ENCODE measurements around the gene CLTC. TPM values are rescaled to one million over a fixed set of nuclear protein-coding genes. Genes with fewer than 3 reads are reported as not detected.

The CLTC gene
- total RNA-seq, 1 donor from 2014 or later: 236 TPM

DNA sequence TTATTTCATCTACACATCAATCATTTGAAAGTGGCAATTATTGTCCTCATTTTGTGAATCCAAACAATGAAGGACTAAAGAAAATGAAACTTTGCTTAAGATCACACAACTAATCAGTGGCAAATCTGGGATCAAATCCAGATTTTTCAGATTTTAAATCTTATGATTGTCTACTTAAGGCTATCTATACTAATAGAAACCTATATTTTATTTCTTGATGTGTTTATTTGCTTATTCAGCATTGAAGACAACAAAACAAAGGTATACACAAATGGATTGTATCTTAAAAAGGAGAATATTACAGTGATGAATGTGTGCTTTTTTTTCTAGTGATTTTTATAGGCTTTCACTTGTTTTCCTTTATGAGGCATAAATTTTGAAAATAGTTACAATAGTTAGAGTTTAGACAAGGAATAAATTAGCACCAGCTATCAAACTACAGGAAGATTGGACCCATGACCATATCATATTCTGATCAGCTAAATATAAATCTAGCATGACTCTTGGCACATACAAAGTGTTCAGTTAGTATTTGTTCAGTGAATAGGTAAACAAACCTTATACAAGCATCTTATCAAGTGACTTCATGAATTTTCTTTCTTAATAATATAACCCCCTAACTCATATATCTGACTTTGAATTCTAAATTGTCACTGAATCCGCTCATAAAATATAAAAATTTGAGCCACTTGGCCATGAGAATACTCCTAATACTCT, 108.3 kb downstream of the CLTC start:
- Histone ChIP-seq H3K9ac (ENCODE audit: low read depth in 1 of 3, low read length in 3 of 3) (no peak overlapping the region), H3K4me1 (ENCODE audit: control insufficient read depth in 3 of 3, insufficient read depth in 3 of 3, low read length in 3 of 3) (peaks cover 0 to 3% (median 0%) of the 10 kb centered on the region in 3 donors)

GRCh38 chr17:59730268-59730834, 110.7 kb downstream of the CLTC start:
- no peak overlapping the region for H3K27ac ChIP-seq (ENCODE audit: low read depth, low read length)
- peaks cover 0 to 3% (median 0%) of the 10 kb centered on the region in 3 donors for H3K4me1 ChIP-seq (ENCODE audit: control insufficient read depth in 3 of 3, insufficient read depth in 3 of 3, low read length in 3 of 3)
- H3K9me3 ChIP-seq (ENCODE audit: control insufficient read depth in 3 of 3, low read length in 3 of 3): no peaks in the 10 kb centered on the region
- peaks cover 0 to 4% (median 0%) of the 10 kb centered on the region in 3 donors for H3K36me3 ChIP-seq (ENCODE audit: control insufficient read depth in 3 of 3, insufficient read depth in 3 of 3, low read length in 3 of 3)
- no peaks in the 10 kb centered on the region for H3K27me3 ChIP-seq (ENCODE audit: control insufficient read depth in 3 of 3, insufficient read depth in 3 of 3, low read length in 3 of 3)
- no peak overlapping the region for H3K4me3 ChIP-seq (ENCODE audit: low read length in 3 of 3)
- H3K9ac ChIP-seq (ENCODE audit: low read depth in 1 of 3, low read length in 3 of 3): no peak overlapping the region

More for the DNA sequence above, 108.3 kb downstream of the CLTC start:
- Histone ChIP-seq H3K36me3 (ENCODE audit: control insufficient read depth in 3 of 3, insufficient read depth in 3 of 3, low read length in 3 of 3) (no peaks in the 10 kb centered on the region), H3K27me3 (ENCODE audit: control insufficient read depth in 3 of 3, insufficient read depth in 3 of 3, low read length in 3 of 3) (no peaks in the 10 kb centered on the region), H3K4me3 (ENCODE audit: low read length in 3 of 3) (no peak overlapping the region), H3K9me3 (ENCODE audit: control insufficient read depth in 3 of 3, low read length in 3 of 3) (no peaks in the 10 kb centered on the region), H3K27ac (ENCODE audit: low read depth, low read length) (peak overlapping the region; percentile 42)

GRCh38 chr17:59733697-59734096, 114.0 kb downstream of the CLTC start:
- H3K27ac ChIP-seq (ENCODE audit: low read depth, low read length): no peak overlapping the region
- H3K9ac ChIP-seq (ENCODE audit: low read depth in 1 of 3, low read length in 3 of 3): no peak overlapping the region
- no peaks in the 10 kb centered on the region for H3K9me3 ChIP-seq (ENCODE audit: control insufficient read depth in 3 of 3, low read length in 3 of 3)
- peaks cover 0 to 13% (median 3%) of the 10 kb centered on the region in 3 donors for H3K36me3 ChIP-seq (ENCODE audit: control insufficient read depth in 3 of 3, insufficient read depth in 3 of 3, low read length in 3 of 3)
- H3K4me3 ChIP-seq (ENCODE audit: low read length in 3 of 3): no peak overlapping the region
- no peaks in the 10 kb centered on the region for H3K4me1 ChIP-seq (ENCODE audit: control insufficient read depth in 3 of 3, insufficient read depth in 3 of 3, low read length in 3 of 3)
- no peaks in the 10 kb centered on the region for H3K27me3 ChIP-seq (ENCODE audit: control insufficient read depth in 3 of 3, insufficient read depth in 3 of 3, low read length in 3 of 3)

DNA sequence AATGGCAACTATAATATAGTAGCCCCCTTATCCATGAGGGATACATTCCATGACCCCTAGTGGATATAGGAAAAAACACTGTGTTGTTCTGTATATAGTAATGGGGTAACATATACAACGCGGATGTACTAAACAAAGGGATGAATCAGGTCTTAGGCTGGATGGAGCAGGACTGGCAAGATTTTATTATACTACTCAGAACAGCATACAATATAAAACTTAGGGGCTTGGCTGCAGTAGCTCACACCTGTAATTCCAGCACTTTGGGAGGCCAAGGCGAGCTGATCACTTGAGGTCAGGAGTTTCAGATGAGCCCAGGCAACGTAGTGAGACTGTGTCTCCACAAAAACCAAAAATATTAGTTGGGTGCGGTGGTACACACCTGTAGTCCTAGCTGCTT, 114.5 kb downstream of the CLTC start:
- H3K27me3 ChIP-seq (ENCODE audit: control insufficient read depth in 3 of 3, insufficient read depth in 3 of 3, low read length in 3 of 3): no peaks in the 10 kb centered on the region
- H3K4me3 ChIP-seq (ENCODE audit: low read length in 3 of 3): no peak overlapping the region
- H3K36me3 ChIP-seq (ENCODE audit: control insufficient read depth in 3 of 3, insufficient read depth in 3 of 3, low read length in 3 of 3): peaks cover 0 to 13% (median 3%) of the 10 kb centered on the region in 3 donors
- H3K9ac ChIP-seq (ENCODE audit: low read depth in 1 of 3, low read length in 3 of 3): no peak overlapping the region
- H3K27ac ChIP-seq (ENCODE audit: low read depth, low read length): no peak overlapping the region
- no peaks in the 10 kb centered on the region for H3K9me3 ChIP-seq (ENCODE audit: control insufficient read depth in 3 of 3, low read length in 3 of 3)
- H3K4me1 ChIP-seq (ENCODE audit: control insufficient read depth in 3 of 3, insufficient read depth in 3 of 3, low read length in 3 of 3): no peaks in the 10 kb centered on the region

GRCh38 chr17:59737324-59737723, 117.6 kb downstream of the CLTC start:
- no peak overlapping the region for H3K9ac ChIP-seq (ENCODE audit: low read depth in 1 of 3, low read length in 3 of 3)
- no peaks in the 10 kb centered on the region for H3K27me3 ChIP-seq (ENCODE audit: control insufficient read depth in 3 of 3, insufficient read depth in 3 of 3, low read length in 3 of 3)
- no peaks in the 10 kb centered on the region for H3K4me1 ChIP-seq (ENCODE audit: control insufficient read depth in 3 of 3, insufficient read depth in 3 of 3, low read length in 3 of 3)
- no peaks in the 10 kb centered on the region for H3K9me3 ChIP-seq (ENCODE audit: control insufficient read depth in 3 of 3, low read length in 3 of 3)
- H3K27ac ChIP-seq (ENCODE audit: low read depth, low read length): no peak overlapping the region
- H3K36me3 ChIP-seq (ENCODE audit: control insufficient read depth in 3 of 3, insufficient read depth in 3 of 3, low read length in 3 of 3): peaks cover 3 to 14% (median 4%) of the 10 kb centered on the region in 3 donors
- no peak overlapping the region for H3K4me3 ChIP-seq (ENCODE audit: low read length in 3 of 3)

GRCh38 chr17:59743842-59744241, 124.1 kb downstream of the CLTC start:
- H3K4me1 ChIP-seq (ENCODE audit: control insufficient read depth in 3 of 3, insufficient read depth in 3 of 3, low read length in 3 of 3): no peaks in the 10 kb centered on the region
- H3K9ac ChIP-seq (ENCODE audit: low read depth in 1 of 3, low read length in 3 of 3): no peak overlapping the region
- no peaks in the 10 kb centered on the region for H3K27me3 ChIP-seq (ENCODE audit: control insufficient read depth in 3 of 3, insufficient read depth in 3 of 3, low read length in 3 of 3)
- H3K27ac ChIP-seq (ENCODE audit: low read depth, low read length): no peak overlapping the region
- H3K36me3 ChIP-seq (ENCODE audit: control insufficient read depth in 3 of 3, insufficient read depth in 3 of 3, low read length in 3 of 3): peaks cover 0 to 7% (median 7%) of the 10 kb centered on the region in 3 donors
- no peaks in the 10 kb centered on the region for H3K9me3 ChIP-seq (ENCODE audit: control insufficient read depth in 3 of 3, low read length in 3 of 3)
- H3K4me3 ChIP-seq (ENCODE audit: low read length in 3 of 3): no peak overlapping the region

DNA sequence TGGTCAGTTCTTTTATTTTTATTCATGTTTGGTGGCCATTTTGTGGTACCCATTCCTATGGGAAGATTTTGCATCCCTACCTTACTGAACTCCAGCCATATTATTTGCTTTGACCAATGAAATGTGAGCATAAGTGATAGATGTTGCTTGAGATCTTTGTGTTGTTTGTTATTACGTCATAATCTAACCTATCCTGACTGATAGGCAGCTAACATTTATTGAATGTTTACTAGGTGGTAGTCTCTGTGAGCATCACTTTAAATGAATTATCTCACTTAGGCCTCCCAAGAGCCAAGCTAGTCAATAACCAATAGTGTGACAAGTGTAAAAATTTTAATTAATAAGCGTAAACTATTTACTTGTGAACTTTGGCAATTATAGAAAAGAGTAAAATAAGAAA, 125.3 kb downstream of the CLTC start:
- Histone ChIP-seq H3K27ac (ENCODE audit: low read depth, low read length) (no peak overlapping the region), H3K4me3 (ENCODE audit: low read length in 3 of 3) (no peak overlapping the region), H3K9ac (ENCODE audit: low read depth in 1 of 3, low read length in 3 of 3) (no peak overlapping the region), H3K9me3 (ENCODE audit: control insufficient read depth in 3 of 3, low read length in 3 of 3) (no peaks in the 10 kb centered on the region), H3K27me3 (ENCODE audit: control insufficient read depth in 3 of 3, insufficient read depth in 3 of 3, low read length in 3 of 3) (no peaks in the 10 kb centered on the region), H3K36me3 (ENCODE audit: control insufficient read depth in 3 of 3, insufficient read depth in 3 of 3, low read length in 3 of 3) (peaks cover 0 to 5% (median 5%) of the 10 kb centered on the region in 3 donors), H3K4me1 (ENCODE audit: control insufficient read depth in 3 of 3, insufficient read depth in 3 of 3, low read length in 3 of 3) (no peaks in the 10 kb centered on the region)

Other genes starting within 250 kb of the CLTC start
- 54.3 TPM for gene DHX40, start 54.3 kb upstream of the CLTC start, total RNA-seq
- gene PTRH2, start 87.5 kb downstream of the CLTC start, total RNA-seq: 18.3 TPM
- gene VMP1, start 87.8 kb downstream of the CLTC start, total RNA-seq: 128 TPM